ENCODE results near the gene ZBTB20.
A peak's percentile ranks its signal among the peaks of the same experiment; 100 is the strongest.

DNA sequence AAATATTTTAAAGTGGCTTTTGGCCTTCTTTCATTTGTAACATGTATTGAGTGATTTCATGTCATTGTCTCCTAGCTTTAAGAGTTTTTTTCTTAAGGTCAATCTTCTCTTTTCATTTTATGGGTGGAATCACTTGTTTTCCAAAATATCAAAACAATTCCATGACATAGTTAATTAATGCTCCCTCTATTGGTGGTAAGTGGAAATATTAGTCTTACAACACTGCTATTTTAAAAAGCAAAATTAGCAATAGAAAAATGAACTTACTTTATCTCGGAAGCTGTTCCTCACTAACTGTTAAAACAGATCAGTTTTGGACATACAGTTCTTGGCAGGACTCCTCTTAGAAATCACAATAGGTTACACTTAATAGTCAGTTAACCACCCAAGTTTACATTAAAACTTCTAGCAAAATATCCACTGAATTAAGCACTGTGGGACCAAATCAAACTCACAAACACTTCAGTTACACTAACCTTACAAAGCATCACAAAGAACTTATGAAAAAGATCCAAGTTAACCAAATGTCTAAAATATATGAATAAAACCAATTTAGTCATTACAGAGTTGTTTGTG is 810.9 kb downstream of the ZBTB20 start:
- peak; percentile 58 for TF ChIP-seq CTCF (IDR thresholded peaks at IDR 0.05; ENCODE audit: low read length)
- TF ChIP-seq EZH2 (optimal IDR thresholded peaks at IDR 0.05; ENCODE audit: low read depth, low read length): no peak

Data from MM.1S (cell line).